ENCODE results near the gene ADAM12. TPM values are rescaled to one million over a fixed set of nuclear protein-coding genes. Genes with fewer than 3 reads are reported as not detected.

The ADAM12 gene
- total RNA-seq, 1 experiment from 2014 or later = 0.24 TPM

GRCh38 chr10:126253611-126253998, 134.7 kb downstream of the ADAM12 start:
- no peak overlapping the region for H4K5ac ChIP-seq (ENCODE audit: insufficient read length, low read depth, low read length)
- peaks cover 2% of the 10 kb centered on the region; the same call in 1 of the 2 replicates for H3K4me1 ChIP-seq (ENCODE audit: insufficient read depth, low read length)
- H2BK5ac ChIP-seq (ENCODE audit: insufficient read length, low read length) = no peak overlapping the region
- H3K9me3 ChIP-seq (ENCODE audit: control insufficient read depth, low read depth, low read length) = peaks cover 6% of the 10 kb centered on the region
- H2BK12ac ChIP-seq (ENCODE audit: insufficient read length, low read depth, low read length) = no peak overlapping the region
- no peak overlapping the region for H3K56ac ChIP-seq (ENCODE audit: insufficient read length, low read depth, low read length)
- H3K18ac ChIP-seq (ENCODE audit: insufficient read length, low read depth, low read length) = no peak overlapping the region
- no peak overlapping the region for H2BK20ac ChIP-seq (ENCODE audit: low read depth, low read length, poor library complexity, severe bottlenecking)
- H3K23me2 ChIP-seq (ENCODE audit: insufficient read length, low read depth, low read length, poor library complexity, severe bottlenecking) = no peaks in the 10 kb centered on the region
- no peak overlapping the region for H2AFZ ChIP-seq (ENCODE audit: low read length)
- no peak overlapping the region for H2BK120ac ChIP-seq (ENCODE audit: low read depth, low read length, poor library complexity, severe bottlenecking)
- H3K27me3 ChIP-seq (ENCODE audit: insufficient read depth, low read length) = no peaks in the 10 kb centered on the region
- H2BK15ac ChIP-seq (ENCODE audit: low read depth, low read length) = no peak overlapping the region
- no peak overlapping the region for H3K23ac ChIP-seq (ENCODE audit: insufficient read length, low read depth, low read length)
- H3K27ac ChIP-seq (ENCODE audit: insufficient read length, low read depth, low read length) = no peak overlapping the region
- no peak overlapping the region for H3K27ac Mint-ChIP-seq
- no peaks in the 10 kb centered on the region for H4K20me1 ChIP-seq (ENCODE audit: control insufficient read depth, insufficient read depth, insufficient read length)
- H3K14ac ChIP-seq (ENCODE audit: insufficient read depth, low read length) = no peak overlapping the region
- no peak overlapping the region for H3K9ac ChIP-seq (ENCODE audit: extremely low read depth, insufficient read length, low read length)
- no peak overlapping the region for H3K4me2 ChIP-seq (ENCODE audit: insufficient read depth, insufficient read length, low read length)
- H3K9me3 Mint-ChIP-seq = peaks cover 10% of the 10 kb centered on the region in 2 experiments; a peak in 4 of 5 replicates
- H3K4ac ChIP-seq (ENCODE audit: low read depth, low read length) = no peak overlapping the region
- no peaks in the 10 kb centered on the region for H3K79me2 ChIP-seq (ENCODE audit: insufficient read depth, low read length)
- no peak overlapping the region for H2AK5ac ChIP-seq (ENCODE audit: insufficient read length, low read length)
- WGBS (ENCODE audit: extremely low coverage, insufficient read length, low lambda C conversion rate) = no CpG with 5 or more reads among the region's 4 CpGs
- no peak overlapping the region for H4K8ac ChIP-seq (replicated peaks; ENCODE audit: insufficient read length, low read depth, low read length)
- peaks cover 0 to 10% (median 9%) of the 10 kb centered on the region in 3 experiments; a peak in 5 of 7 replicates for H3K36me3 Mint-ChIP-seq (ENCODE audit: insufficient read depth in 1 of 3, low read depth in 3 of 3)
- H3T11ph ChIP-seq (ENCODE audit: low read length) = no peak overlapping the region
- H3K4me1 Mint-ChIP-seq = peaks cover 3 to 16% of the 10 kb centered on the region in 2 experiments
- H4K91ac ChIP-seq (ENCODE audit: insufficient read length, low read depth, low read length) = no peak overlapping the region
- no peak for DNase-seq
- H3K4me3 Mint-ChIP-seq = no peak overlapping the region
- no peak for TF ChIP-seq CTCF (conservative IDR thresholded peaks at IDR 0.05)
- no peaks in the 10 kb centered on the region; the same call in none of the 2 replicates for H3K27me3 Mint-ChIP-seq (ENCODE audit: low read depth)
- H3K79me1 ChIP-seq (ENCODE audit: insufficient read depth, low read depth, low read length, poor library complexity, severe bottlenecking) = no peaks in the 10 kb centered on the region

Measured in H9 (cell line).